ENCODE results near the gene CPA5. TPM values are rescaled to one million over a fixed set of nuclear protein-coding genes. Genes with fewer than 3 reads are reported as not detected.

Gene CPA5
- total RNA-seq, 2 donors from 2014 or later, result not detected

DNA sequence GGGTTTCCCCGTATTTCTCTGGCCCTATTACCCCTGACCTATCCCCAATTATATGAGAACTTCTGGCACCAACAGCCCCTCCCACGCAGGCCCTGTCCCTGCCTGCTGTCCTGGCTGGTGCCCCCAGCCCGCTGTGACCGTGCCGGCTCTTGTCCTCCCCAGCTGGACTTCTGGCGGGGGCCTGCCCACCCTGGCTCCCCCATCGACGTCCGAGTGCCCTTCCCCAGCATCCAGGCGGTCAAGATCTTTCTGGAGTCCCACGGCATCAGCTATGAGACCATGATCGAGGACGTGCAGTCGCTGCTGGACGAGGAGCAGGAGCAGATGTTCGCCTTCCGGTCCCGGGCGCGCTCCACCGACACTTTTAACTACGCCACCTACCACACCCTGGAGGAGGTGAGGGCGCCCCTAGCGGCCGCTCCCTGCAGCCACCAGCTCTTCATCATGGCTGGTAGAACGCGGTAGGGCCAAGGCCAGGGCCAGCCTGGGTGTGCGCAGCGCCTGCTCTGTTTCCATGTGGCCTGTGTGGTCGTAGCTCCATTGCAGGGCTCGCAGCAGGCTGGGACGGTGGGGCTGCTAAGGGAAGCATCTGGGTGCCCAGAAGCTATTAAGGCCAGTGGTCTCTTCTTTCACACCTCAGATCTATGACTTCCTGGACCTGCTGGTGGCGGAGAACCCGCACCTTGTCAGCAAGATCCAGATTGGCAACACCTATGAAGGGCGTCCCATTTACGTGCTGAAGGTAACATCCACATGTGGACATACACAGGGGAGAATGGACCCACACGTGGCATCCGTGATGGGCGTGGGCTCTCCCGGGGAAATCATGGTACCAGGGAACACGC, 37.1 kb downstream of the CPA5 start:
- Histone ChIP-seq H3K4me1 (no peaks in the 10 kb centered on the region), H3K36me3 (no peaks in the 10 kb centered on the region), H3K27ac (no peak overlapping the region), H3K27me3 (no peaks in the 10 kb centered on the region), H3K4me3 (no peak overlapping the region), H3K9me3 (no peaks in the 10 kb centered on the region), H3K9ac (ENCODE audit: low read depth in 2 of 2, low read length in 2 of 2) (no peak overlapping the region)
- intact Hi-C loops (cut with DNase I), result no loop called here
- TF ChIP-seq, protein P1, sequence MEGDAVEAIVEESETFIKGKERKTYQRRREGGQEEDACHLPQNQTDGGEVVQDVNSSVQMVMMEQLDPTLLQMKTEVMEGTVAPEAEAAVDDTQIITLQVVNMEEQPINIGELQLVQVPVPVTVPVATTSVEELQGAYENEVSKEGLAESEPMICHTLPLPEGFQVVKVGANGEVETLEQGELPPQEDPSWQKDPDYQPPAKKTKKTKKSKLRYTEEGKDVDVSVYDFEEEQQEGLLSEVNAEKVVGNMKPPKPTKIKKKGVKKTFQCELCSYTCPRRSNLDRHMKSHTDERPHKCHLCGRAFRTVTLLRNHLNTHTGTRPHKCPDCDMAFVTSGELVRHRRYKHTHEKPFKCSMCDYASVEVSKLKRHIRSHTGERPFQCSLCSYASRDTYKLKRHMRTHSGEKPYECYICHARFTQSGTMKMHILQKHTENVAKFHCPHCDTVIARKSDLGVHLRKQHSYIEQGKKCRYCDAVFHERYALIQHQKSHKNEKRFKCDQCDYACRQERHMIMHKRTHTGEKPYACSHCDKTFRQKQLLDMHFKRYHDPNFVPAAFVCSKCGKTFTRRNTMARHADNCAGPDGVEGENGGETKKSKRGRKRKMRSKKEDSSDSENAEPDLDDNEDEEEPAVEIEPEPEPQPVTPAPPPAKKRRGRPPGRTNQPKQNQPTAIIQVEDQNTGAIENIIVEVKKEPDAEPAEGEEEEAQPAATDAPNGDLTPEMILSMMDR (IDR thresholded peaks at IDR 0.05), result no peak
- DNase-seq, result no peak

DNA sequence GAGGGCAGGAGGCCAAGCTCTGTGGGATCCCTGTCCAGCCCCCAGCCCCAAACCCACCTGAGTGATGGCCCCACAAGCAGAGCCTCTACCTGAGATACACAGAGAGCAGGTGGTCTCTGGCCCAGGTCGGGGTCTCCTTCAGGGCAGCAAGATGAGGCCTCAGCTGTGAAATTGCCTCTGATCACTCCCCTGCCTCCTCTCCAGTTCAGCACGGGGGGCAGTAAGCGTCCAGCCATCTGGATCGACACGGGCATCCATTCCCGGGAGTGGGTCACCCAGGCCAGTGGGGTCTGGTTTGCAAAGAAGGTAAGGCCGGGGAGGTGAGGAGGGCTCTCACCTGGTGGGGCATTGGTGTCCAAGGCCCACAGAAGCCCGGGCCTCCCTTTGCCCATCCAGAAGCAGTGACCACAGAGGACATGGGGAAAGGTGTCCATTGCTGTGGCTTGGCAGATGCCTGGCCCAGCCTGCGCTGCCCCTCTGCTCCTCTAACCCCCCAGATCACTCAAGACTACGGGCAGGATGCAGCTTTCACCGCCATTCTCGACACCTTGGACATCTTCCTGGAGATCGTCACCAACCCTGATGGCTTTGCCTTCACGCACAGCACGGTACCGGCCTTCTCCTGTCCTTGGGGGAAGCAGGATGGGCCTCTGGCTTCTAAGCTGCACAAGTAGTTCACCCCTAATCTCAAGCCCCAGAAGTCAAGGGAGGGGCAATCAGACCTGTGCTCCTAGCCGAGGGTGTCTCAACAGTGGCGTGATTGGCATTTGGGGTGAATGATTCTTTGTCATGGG, 38.8 kb downstream of the CPA5 start:
- H3K27ac ChIP-seq, result no peak overlapping the region
- DNase-seq, result no peak
- no peak overlapping the region for H3K4me3 ChIP-seq
- TF ChIP-seq, protein P1 (IDR thresholded peaks at IDR 0.05), result no peak
- no peaks in the 10 kb centered on the region for H3K27me3 ChIP-seq
- H3K9ac ChIP-seq (ENCODE audit: low read depth in 2 of 2, low read length in 2 of 2), result no peak overlapping the region
- H3K4me1 ChIP-seq, result no peaks in the 10 kb centered on the region
- intact Hi-C loops (cut with DNase I), result no loop called here
- no peaks in the 10 kb centered on the region for H3K9me3 ChIP-seq
- no peaks in the 10 kb centered on the region for H3K36me3 ChIP-seq

DNA sequence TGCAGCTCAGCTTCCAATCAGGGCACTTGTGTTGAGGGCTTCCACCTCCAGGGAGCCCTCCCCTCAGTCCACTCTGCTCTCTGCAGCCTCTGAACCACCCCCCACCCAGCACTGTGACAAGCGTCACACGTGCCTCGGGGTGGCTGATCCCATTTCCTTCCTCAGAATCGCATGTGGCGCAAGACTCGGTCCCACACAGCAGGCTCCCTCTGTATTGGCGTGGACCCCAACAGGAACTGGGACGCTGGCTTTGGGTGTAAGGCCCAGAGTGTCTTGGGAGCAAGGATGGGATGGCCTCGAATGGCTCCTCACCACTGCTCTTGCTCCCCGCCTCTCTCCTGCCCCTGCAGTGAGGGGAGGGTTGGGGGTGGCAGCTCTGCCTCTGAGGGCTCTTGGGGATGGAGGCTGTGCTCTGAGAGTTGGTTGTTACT, 39.8 kb downstream of the CPA5 start:
- H3K9ac ChIP-seq (ENCODE audit: low read depth in 2 of 2, low read length in 2 of 2), result no peak overlapping the region
- no peak overlapping the region for H3K27ac ChIP-seq
- DNase-seq, result no peak
- no peaks in the 10 kb centered on the region for H3K4me1 ChIP-seq
- TF ChIP-seq, protein P1 (IDR thresholded peaks at IDR 0.05), result no peak
- intact Hi-C loops (cut with DNase I), result no loop called here
- H3K27me3 ChIP-seq, result no peaks in the 10 kb centered on the region
- H3K4me3 ChIP-seq, result no peak overlapping the region
- H3K36me3 ChIP-seq, result no peaks in the 10 kb centered on the region
- H3K9me3 ChIP-seq, result no peaks in the 10 kb centered on the region

DNA sequence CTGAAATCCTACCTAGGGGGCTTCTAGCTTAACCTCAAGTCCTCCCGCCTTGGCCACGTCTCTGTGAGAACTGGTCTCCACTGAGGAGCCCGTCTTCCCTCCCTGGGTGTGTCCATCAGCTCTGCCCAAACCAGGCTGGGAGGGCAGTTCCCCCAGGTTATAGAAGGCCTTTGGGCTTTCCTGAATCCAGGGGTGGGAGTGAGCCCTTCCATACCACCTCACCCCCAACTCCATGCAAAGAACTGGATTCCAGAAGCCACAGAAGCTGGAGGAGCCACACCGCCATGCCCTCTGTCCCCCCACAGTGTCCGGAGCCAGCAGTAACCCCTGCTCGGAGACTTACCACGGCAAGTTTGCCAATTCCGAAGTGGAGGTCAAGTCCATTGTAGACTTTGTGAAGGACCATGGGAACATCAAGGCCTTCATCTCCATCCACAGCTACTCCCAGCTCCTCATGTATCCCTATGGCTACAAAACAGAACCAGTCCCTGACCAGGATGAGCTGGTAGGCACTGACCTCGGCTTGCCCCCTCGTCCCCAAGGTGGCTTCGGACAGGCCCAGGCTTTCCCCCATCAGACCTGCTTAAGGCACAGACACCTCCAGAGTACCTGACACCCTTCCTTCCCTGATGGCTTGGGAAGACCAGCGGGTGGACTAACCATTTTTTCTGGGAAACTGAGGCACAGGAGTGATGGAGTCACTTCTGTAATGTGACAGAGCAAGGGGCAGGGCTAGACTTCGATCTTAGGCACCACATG, 40.4 kb downstream of the CPA5 start:
- Histone ChIP-seq H3K27me3 (no peaks in the 10 kb centered on the region), H3K9me3 (no peaks in the 10 kb centered on the region), H3K4me1 (no peaks in the 10 kb centered on the region), H3K4me3 (no peak overlapping the region), H3K36me3 (no peaks in the 10 kb centered on the region), H3K27ac (no peak overlapping the region), H3K9ac (ENCODE audit: low read depth in 2 of 2, low read length in 2 of 2) (no peak overlapping the region)
- intact Hi-C loops (cut with DNase I), result no loop called here
- no peak for DNase-seq
- TF ChIP-seq, protein P1 (IDR thresholded peaks at IDR 0.05), result no peak

- H3K4me3 ChIP-seq, result no peak overlapping the region
- H3K27me3 ChIP-seq, result no peaks in the 10 kb centered on the region
- intact Hi-C loops (cut with DNase I), result no loop called here
- DNase-seq, result no peak
- no peak overlapping the region for H3K27ac ChIP-seq
- no peak overlapping the region for H3K9ac ChIP-seq (ENCODE audit: low read depth in 2 of 2, low read length in 2 of 2)
- no peaks in the 10 kb centered on the region for H3K36me3 ChIP-seq
- no peaks in the 10 kb centered on the region for H3K9me3 ChIP-seq
- H3K4me1 ChIP-seq, result no peaks in the 10 kb centered on the region
- TF ChIP-seq, protein P1 (IDR thresholded peaks at IDR 0.05), result no peak
These were observed 41.0 kb downstream of the CPA5 start for GRCh38 chr7:130385600-130386066.

Measured in colonic mucosa (tissue), 4 donors.